Fibroblast of the conjunctiva (primary cell): ENCODE data around the gene NUBP2.

Experiments used
- DNase-seq: peaks from one replicate; pipeline ENCODE4 v3.0.0-alpha.2; 2010; ENCODE audit warnings: low read depth

NUBP2 gene

GRCh38 chr16:1758923-1759322 lies 23.8 kb upstream of the NUBP2 start:
- DNase-seq = no peak

DNA sequence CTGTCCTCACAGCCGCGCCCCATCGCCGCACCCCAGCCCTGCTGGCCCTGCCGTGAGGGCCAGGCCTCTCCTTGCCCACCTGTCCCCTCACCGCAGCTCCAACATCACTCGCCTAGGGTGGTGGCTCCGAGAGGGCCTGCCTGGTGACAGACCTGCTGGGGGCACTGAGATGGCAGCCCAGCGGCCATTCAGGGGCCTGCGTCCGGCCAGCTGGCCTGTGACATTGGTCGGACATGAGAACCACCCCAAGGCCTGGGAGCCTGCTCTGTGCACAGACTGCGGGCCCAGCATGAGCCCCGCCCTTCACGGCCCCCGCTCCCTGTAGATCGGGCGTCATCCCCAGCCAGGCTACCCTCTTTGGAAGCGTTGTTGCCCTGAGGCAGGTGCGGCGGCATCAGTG lies 23.2 kb upstream of the NUBP2 start:
- DNase-seq = no peak

DNA sequence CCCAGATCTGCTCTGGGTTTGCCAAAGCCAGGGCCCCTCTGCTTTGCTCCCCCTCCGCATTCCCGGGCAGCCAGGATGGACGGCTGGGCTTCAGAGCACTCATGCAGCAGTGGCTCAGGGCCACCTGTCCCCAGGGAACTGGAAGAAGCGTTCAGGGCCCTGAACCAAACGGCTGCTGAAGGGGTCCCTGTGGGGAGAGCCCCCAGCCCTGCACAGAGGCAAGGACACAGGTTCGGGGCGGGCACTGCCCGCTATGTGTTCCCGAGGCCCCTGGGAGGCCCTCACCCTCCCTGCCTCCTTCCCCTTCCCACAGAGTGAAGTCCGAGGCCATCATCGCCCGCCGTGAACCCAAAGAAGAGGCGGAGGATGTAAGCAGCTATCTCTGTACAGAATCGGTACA lies 21.8 kb upstream of the NUBP2 start:
- no peak for DNase-seq

- DNase-seq = no peak
Observed at GRCh38 chr16:1761751-1762150, 21.0 kb upstream of the NUBP2 start.

DNA sequence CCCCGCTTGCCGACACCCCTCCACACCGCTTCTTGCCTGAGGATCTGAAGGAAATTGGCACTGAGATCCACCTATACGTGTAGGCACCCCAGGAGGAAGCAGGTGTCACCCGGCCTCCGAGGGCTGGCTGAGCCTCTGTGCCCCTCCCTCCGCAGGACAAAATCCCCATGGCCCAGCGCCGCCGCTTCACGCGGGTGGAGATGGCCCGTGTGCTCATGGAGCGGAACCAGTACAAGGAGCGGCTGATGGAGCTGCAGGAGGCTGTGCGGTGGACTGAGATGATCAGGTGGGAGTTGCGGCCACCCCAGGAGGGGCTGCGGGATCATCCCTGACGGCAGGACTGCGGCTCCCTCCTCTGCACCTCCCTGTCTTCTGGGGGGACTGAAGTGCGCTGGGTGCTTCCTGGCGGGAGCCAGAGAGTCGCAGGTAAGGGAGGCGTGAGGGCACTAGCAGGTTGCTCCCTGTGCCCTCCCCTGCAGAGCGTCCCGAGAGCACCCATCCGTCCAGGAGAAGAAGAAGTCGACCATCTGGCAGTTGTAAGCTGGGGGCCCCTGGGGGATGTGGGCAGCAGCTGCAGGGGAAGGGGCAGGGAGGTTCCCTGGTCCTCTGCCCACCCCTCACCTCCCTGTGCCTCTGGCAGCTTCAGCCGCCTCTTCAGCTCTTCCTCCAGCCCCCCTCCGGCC lies 20.4 kb upstream of the NUBP2 start:
- no peak for DNase-seq

DNA sequence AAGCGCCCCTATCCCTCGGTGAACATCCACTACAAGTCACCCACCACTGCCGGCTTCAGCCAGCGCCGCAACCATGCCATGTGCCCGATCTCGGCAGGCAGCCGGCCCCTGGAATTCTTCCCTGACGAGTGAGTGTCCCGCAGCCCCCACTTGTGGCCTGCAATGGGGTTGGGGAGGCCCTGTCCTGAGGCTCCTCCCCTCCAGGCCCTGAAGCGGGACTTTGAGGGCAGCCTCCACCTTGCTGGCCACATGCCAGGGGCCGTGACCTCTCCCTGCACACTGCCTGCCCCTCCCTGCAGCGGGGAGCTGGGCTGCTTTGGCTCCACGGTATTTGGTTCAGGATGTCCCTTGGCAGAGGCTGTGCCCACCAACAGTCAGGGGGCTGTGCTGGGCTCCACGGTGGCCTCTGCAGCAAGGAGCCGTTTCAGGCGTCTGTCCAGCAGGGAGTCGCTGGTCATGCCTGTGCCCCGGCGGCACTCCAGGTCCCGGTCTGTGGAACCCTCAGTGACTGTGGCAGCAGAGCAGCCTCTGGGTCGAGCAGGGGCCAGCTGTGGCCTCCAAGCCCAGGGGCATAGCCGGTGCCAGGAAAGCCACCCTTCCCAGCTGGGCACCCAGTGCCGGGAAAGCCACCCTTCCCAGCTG lies 19.8 kb upstream of the NUBP2 start:
- no peak for DNase-seq

- no peak for DNase-seq
Observed at GRCh38 chr16:1763521-1764511, 18.9 kb upstream of the NUBP2 start.

DNA sequence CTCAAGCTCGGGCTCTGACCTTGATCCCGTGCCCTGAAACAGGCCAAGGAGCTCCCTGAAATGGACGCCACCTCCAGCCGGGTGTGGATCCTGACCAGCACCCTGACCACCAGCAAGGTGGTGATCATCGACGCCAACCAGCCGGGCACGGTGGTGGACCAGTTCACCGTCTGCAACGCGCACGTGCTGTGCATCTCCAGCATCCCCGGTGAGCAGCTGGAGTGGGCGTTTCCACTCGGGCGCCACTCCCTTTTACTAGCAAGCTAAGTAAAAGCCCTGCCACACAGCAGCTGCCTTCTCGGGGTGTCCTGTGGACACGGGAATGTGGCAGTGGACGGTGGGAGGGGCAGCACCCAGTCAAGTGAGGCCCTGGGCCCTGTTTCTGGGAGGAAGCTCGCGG lies 17.8 kb upstream of the NUBP2 start:
- no peak for DNase-seq

GRCh38 chr16:1765826-1766225 lies 16.9 kb upstream of the NUBP2 start:
- no peak for DNase-seq

- DNase-seq = no peak
Observed at GRCh38 chr16:1766231-1766630, 16.5 kb upstream of the NUBP2 start.

DNA sequence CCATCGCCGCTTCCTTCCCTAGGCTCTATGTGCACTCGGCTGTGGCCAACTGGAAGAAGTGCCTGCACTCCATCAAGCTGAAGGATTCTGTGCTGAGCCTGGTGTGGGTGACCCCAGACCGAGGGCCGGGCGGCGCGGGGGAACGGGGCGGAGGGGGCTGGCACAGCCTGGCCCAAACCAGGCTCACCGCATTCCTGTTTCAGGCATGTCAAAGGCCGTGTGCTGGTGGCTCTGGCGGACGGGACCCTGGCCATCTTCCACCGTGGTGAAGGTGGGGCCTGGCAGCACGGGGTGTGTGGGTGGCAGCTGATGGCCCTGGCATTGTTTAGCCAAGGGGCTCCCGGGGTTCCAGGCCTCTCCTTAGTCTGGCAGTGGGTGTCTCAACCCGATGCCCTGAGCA lies 16.1 kb upstream of the NUBP2 start:
- no peak for DNase-seq

GRCh38 chr16:1767116-1767994 lies 15.4 kb upstream of the NUBP2 start:
- no peak for DNase-seq

DNA sequence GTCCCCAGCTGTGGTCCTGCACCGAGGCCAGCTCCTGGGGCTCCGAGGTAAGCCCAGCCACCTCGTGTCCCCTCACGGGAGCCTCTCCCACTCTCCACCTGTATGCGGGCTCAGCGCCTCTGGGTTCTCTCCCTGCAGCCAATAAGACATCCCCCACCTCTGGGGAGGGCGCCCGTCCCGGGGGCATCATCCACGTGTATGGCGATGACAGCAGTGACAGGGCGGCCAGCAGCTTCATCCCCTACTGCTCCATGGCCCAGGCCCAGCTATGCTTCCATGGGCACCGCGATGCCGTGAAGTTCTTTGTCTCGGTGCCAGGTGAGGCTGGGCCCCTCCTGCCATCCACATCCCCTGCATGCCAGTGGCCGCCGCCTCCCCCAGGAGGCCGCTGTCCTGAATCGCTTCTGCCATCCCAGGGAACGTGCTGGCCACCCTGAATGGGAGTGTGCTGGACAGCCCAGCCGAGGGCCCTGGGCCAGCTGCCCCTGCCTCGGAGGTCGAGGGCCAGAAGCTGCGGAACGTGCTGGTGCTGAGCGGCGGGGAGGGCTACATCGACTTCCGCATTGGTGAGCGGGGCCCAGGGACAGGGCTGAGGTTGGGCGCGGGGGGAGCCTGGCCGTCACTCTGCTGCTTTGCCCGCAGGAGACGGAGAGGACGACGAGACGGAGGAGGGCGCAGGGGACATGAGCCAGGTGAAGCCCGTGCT lies 14.5 kb upstream of the NUBP2 start:
- no peak for DNase-seq

- no peak for DNase-seq
Observed at GRCh38 chr16:1768767-1769401, 13.9 kb upstream of the NUBP2 start.

DNA sequence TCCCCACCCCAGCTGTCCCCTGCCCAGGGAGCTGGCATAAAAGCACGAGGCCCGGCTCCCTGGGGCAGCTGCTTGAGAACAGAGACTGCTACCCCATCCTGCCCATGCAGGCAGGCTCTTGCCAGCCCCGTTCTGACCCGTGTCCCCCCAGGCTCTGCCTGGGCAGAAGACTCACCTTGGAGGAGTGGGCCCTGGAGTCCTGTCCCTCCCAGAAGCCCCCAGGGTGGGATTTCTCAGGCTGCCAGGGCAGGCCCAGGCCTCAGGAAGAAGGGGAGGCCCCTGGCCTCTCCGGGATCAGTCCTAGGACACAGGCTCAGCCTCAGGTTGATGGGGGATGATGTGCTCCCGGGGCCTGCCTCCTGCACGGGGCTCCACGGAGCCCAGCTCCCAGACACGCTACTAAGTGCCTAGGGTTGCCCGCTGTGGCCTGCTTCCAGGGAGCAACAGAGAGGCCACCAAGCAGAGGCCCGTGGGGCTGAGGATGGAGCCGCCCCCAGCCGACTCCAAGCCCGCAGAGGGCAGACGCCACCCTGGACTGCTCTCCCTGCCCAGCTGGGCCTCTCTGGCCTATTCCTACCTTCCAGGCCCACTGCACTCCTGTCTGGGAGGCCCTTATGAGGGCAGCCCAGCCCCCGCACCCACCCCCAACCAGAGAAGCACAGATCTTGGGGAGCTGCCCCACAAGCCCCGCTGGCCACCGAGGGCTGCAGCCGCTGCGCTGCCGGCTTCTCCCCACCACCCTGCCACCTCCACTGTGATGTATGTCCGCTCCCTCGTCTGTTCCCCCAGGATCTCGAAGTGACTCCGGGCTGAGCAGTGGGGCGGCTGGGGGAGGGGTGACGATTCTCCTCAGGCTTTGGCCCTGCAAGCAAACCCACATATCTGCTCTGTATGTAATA lies 13.1 kb upstream of the NUBP2 start:
- DNase-seq = no peak

- peak; percentile 23 for DNase-seq
Observed at GRCh38 chr16:1770328-1771187, 12.2 kb upstream of the NUBP2 start.

GRCh38 chr16:1771188-1771863 lies 11.4 kb upstream of the NUBP2 start, which contains the start of gene NME3:
Gene NME3, minus strand, starts transcription at chr16:1771543. Its CDS starts 9 bp downstream, at chr16:1771534.
- DNase-seq = no peak

DNA sequence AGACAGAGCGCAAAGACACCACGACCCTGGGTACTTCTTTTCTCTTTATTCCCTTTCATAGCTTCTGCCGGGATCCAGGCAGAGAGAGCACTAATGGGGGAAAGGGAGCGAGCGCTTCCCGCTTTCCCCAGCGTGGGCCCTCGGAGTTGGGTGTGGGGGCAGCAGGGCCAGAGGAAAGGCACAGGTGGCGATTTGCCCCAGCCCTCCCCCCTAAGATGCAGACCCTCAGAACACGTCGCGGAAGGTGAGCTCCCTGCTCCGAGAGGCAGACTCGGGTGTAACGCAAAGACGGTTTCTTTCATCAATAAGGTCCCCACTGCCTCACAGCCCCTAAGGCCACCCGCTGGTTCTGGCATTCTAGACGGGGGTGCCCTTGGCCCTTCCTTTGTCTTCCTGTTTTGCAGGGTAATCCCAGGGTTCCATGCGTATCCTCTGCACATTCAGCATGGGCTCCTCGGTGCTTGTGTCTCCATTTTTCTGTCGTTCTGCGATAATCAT lies 10.8 kb upstream of the NUBP2 start:
- no peak for DNase-seq
